HCT116 (cell line): Measurements from ENCODE around the gene FAM78B. TPM values are rescaled to one million over a fixed set of nuclear protein-coding genes. Genes with fewer than 3 reads are reported as not detected.

Experiments used
- ATAC-seq: fragments of 200-7000 bp; cut with Tn5 transposase; 2 replicates; pipeline ENCODE4 v1.9.1; 2020; ENCODE audit warnings: mild to moderate bottlenecking, moderate library complexity
- BruUV-seq: library from RNA; stranded (reverse); fragments of 400-500 nt; replicated peaks from 2 replicates; lab custom pipeline; 2021; lab: Mats Ljungman, UMichigan
- CTCF ChIA-PET: fragments of 300-600 bp; sonication (Branson Sonifier 250); formaldehyde crosslinking; loops from one replicate; lab custom pipeline; 2021; ENCODE audit warnings: antibody characterized with exemption; lab: Charles Lee
- POLR2A ChIA-PET: fragments of 300-600, 350-600 bp; sonication (Branson Sonifier 250); formaldehyde crosslinking; loops from one replicate; lab custom pipeline; 2021; ENCODE audit warnings: antibody characterized with exemption; lab: Charles Lee
- RAD21 ChIA-PET, 2 experiments: fragments of 300-600 bp; sonication (Branson Sonifier 250); formaldehyde crosslinking; loops; one replicate each; lab custom pipeline; 2023; ENCODE audit warnings: low total read pairs in 2 of 2; ENCODE audit not compliant: uncharacterized antibody in 2 of 2, unreplicated experiment in 2 of 2, low non-redundant PET in 1 of 2; lab: Charles Lee
- DNase-seq: peaks from one replicate; pipeline ENCODE4 v3.0.0-alpha.2; 2010; ENCODE audit warnings: low read depth, low spot score
- H2AFZ ChIP-seq: fragments of 200-600 bp; shearing (Covaris generic), sonication (generic); 2 replicates; pipeline ENCODE4 v1.6.1; 2017; ENCODE audit warnings: low read depth, mixed run types, mixed read lengths, antibody characterized with exemption, low read length; ENCODE audit not compliant: poor library complexity, severe bottlenecking
- H3K27ac ChIP-seq: 2 replicates; pipeline ENCODE4 v1.5.1; 2012; ENCODE audit warnings: low read depth, low read length
- H3K27me3 ChIP-seq: fragments of 200-600 bp; sonication (generic); 2 replicates; pipeline ENCODE4 v1.6.1; 2016; ENCODE audit warnings: mixed run types, low read length, mixed read lengths; ENCODE audit not compliant: insufficient read depth
- H3K36me3 ChIP-seq, 2 experiments: fragments of 200-500 bp in 1 of 2; fragments of 200-600 bp in 1 of 2; sonication (Bioruptor generic) in 1 of 2; sonication (generic) in 1 of 2; 2 replicates each; pipeline versions ENCODE4 v1.5.1 to v1.6.1; 2014 to 2016; ENCODE audit warnings: low read length in 2 of 2, inconsistent platforms in 1 of 2, mixed read lengths in 1 of 2, mixed run types in 1 of 2; ENCODE audit not compliant: insufficient read depth in 2 of 2, control insufficient read depth in 1 of 2
- H3K4me1 ChIP-seq, 2 experiments: fragments of 200-600 bp in 1 of 2; sonication (generic) in 1 of 2; 2 replicates each; pipeline versions ENCODE4 v1.5.1 to v1.6.1; 2012 to 2017; ENCODE audit warnings: low read length in 2 of 2, inconsistent platforms in 1 of 2, mild to moderate bottlenecking in 1 of 2, mixed read lengths in 1 of 2, mixed run types in 1 of 2, moderate library complexity in 1 of 2; ENCODE audit not compliant: insufficient read depth in 2 of 2, control insufficient read depth in 1 of 2
- H3K4me2 ChIP-seq: fragments of 200-600 bp; sonication (generic); 2 replicates; pipeline ENCODE4 v1.6.1; 2017; ENCODE audit warnings: mixed run types, low read length, mixed read lengths
- H3K4me3 ChIP-seq, 2 experiments: fragments of 200-600 bp in 1 of 2; sonication (generic) in 1 of 2; replicated peaks in 1 of 2; 2 replicates each; pipeline ENCODE4 v1.5.1; 2011 to 2016; ENCODE audit warnings: low read length in 2 of 2, control low read depth in 1 of 2, low read depth in 1 of 2, mild to moderate bottlenecking in 1 of 2, mixed read lengths in 1 of 2, mixed run types in 1 of 2
- H3K79me2 ChIP-seq: fragments of 200-600 bp; sonication (generic); 2 replicates; pipeline ENCODE4 v1.6.1; 2017; ENCODE audit warnings: mild to moderate bottlenecking, mixed run types, low read length, moderate library complexity, mixed read lengths; ENCODE audit not compliant: insufficient read depth
- H3K9ac ChIP-seq: fragments of 200-600 bp; sonication (generic); 2 replicates; pipeline ENCODE4 v1.6.1; 2016; ENCODE audit warnings: low read length, mixed read lengths
- H3K9me2 ChIP-seq: fragments of 200-600 bp; sonication (generic), shearing (Covaris generic); 2 replicates; pipeline ENCODE4 v1.6.1; 2017; ENCODE audit warnings: mixed run types, mild to moderate bottlenecking, moderate library complexity; ENCODE audit not compliant: insufficient read depth
- H3K9me3 ChIP-seq, 2 experiments: fragments of 200-500 bp in 1 of 2; fragments of 200-600 bp in 1 of 2; sonication (Bioruptor generic) in 1 of 2; sonication (generic) in 1 of 2; 2 replicates each; pipeline ENCODE4 v1.6.1; 2014 to 2017; ENCODE audit warnings: low read length in 2 of 2, mixed read lengths in 2 of 2, inconsistent platforms in 1 of 2, low read depth in 1 of 2, mild to moderate bottlenecking in 1 of 2, mixed run types in 1 of 2, moderate library complexity in 1 of 2; ENCODE audit not compliant: control insufficient read depth in 1 of 2, insufficient read depth in 1 of 2
- H4K20me1 ChIP-seq: fragments of 200-600 bp; sonication (generic), shearing (Covaris generic); 2 replicates; pipeline ENCODE4 v1.6.1; 2017; ENCODE audit warnings: mixed run types, mild to moderate bottlenecking, moderate library complexity; ENCODE audit not compliant: insufficient read depth
- CBX3 ChIP-seq: IDR thresholded peaks from 2 replicates; pipeline ENCODE4 v1.6.1; 2012; ENCODE audit warnings: low read depth
- CEBPB ChIP-seq: IDR thresholded peaks from 2 replicates; pipeline ENCODE4 v1.6.1; 2012; ENCODE audit warnings: low read depth
- EGR1 ChIP-seq: IDR thresholded peaks from 2 replicates; pipeline ENCODE4 v1.6.1; 2012; ENCODE audit warnings: low read depth
- ELF1 ChIP-seq: IDR thresholded peaks from 2 replicates; pipeline ENCODE4 v1.6.1; 2012; ENCODE audit warnings: low read depth, borderline replicate concordance
- EZH2 ChIP-seq: fragments of 200-600 bp; sonication (generic); IDR thresholded peaks from 2 replicates; pipeline ENCODE4 v1.6.1; 2017; ENCODE audit warnings: antibody characterized with exemption, mixed run types
- POLR2A ChIP-seq: IDR thresholded peaks from 2 replicates; pipeline ENCODE4 v1.7.0; 2011; ENCODE audit warnings: borderline replicate concordance; ENCODE audit not compliant: insufficient read depth, insufficient read length; ENCODE audit errors: extremely low read depth
- SIN3A ChIP-seq: IDR thresholded peaks from 2 replicates; pipeline ENCODE4 v1.6.1; 2012; ENCODE audit warnings: low read depth
- SP1 ChIP-seq: IDR thresholded peaks from 2 replicates; pipeline ENCODE4 v1.6.1; 2012; ENCODE audit warnings: low read depth
- TCF7L2 ChIP-seq: IDR thresholded peaks from 2 replicates; pipeline ENCODE4 v1.7.0; 2011; ENCODE audit warnings: borderline replicate concordance, inconsistent platforms; ENCODE audit not compliant: insufficient read depth, insufficient read length; ENCODE audit errors: extremely low read depth
- YY1 ChIP-seq: IDR thresholded peaks from 2 replicates; pipeline ENCODE4 v1.6.1; 2011; ENCODE audit warnings: low read length, low read depth, moderate library complexity, mild to moderate bottlenecking; ENCODE audit not compliant: insufficient replicate concordance; ENCODE audit errors: extremely low read depth
- ZFX ChIP-seq: fragments of 450-650 bp; IDR thresholded peaks from 2 replicates; pipeline ENCODE4 v1.6.1; 2017
- ZNF274 ChIP-seq: fragments of 200-500 bp; sonication (Bioruptor generic); IDR thresholded peaks from 2 replicates; pipeline ENCODE4 v1.6.1; 2014; ENCODE audit warnings: mild to moderate bottlenecking, low read depth, low read length, inconsistent platforms
- intact Hi-C: fragments of 100-400 bp; cut with micrococcal nuclease; formaldehyde crosslinking; loops from 2 replicates; pipeline ENCODE4 v1.10.0; 2022
- total RNA-seq: library from RNA; stranded (reverse); gene quantifications from one replicate; pipeline ENCODE4 v1.2.1, GENCODE V29; 2021; ENCODE audit not compliant: unreplicated experiment
- TF ChIP-seq, protein P1 (sequence below): IDR thresholded peaks from 2 replicates; pipeline ENCODE4 v1.6.1; 2012; ENCODE audit warnings: low read depth
- TF ChIP-seq, protein P2 (sequence below): IDR thresholded peaks from 2 replicates; pipeline ENCODE4 v1.6.1; 2011; ENCODE audit warnings: mild to moderate bottlenecking, low read length, moderate library complexity; ENCODE audit not compliant: insufficient replicate concordance; ENCODE audit errors: extremely low read depth
- TF ChIP-seq, protein P3 (sequence below): IDR thresholded peaks from 2 replicates; pipeline ENCODE4 v1.6.1; 2012

Gene FAM78B
- total RNA-seq, 1 experiment from 2014 or later, result 1.4 TPM

DNA sequence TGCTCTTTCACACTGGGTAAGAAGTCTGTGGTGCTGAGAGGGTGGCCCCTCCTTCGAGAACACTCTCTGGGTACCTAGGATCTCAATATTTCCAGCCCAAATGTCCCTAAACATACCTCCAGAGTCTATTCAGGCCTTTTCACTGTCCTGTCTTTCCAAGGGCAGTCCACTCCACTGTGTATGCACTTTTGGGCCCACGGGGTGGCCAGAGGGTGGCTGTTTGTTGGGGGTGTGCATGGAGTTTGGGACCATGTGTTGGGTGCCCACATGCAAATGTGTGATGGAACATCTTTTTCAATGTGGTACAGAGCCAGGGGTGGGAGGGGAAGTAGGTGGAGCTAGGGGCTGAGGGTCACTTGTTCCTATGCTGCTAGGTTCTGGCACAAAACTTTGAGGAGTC lies 87.5 kb downstream of the FAM78B start:
- Histone ChIP-seq H3K9me3 (no peaks in the 10 kb centered on the region), H3K9me2 (no peaks in the 10 kb centered on the region), H3K27me3 (0 out of 2 replicates have a peak, but pooled peaks cover 5% of the 10 kb centered on the region), H3K9ac (no peak overlapping the region), H3K4me2 (no peak overlapping the region), H4K20me1 (no peaks in the 10 kb centered on the region), H3K4me1 (no peaks in the 10 kb centered on the region), H3K36me3 (no peaks in the 10 kb centered on the region), H2AFZ (no peak overlapping the region), H3K79me2 (no peaks in the 10 kb centered on the region), H3K4me3 (no peak overlapping the region), H3K27ac (no peak overlapping the region)
- no peak for TF ChIP-seq YY1
- TF ChIP-seq, protein P1, sequence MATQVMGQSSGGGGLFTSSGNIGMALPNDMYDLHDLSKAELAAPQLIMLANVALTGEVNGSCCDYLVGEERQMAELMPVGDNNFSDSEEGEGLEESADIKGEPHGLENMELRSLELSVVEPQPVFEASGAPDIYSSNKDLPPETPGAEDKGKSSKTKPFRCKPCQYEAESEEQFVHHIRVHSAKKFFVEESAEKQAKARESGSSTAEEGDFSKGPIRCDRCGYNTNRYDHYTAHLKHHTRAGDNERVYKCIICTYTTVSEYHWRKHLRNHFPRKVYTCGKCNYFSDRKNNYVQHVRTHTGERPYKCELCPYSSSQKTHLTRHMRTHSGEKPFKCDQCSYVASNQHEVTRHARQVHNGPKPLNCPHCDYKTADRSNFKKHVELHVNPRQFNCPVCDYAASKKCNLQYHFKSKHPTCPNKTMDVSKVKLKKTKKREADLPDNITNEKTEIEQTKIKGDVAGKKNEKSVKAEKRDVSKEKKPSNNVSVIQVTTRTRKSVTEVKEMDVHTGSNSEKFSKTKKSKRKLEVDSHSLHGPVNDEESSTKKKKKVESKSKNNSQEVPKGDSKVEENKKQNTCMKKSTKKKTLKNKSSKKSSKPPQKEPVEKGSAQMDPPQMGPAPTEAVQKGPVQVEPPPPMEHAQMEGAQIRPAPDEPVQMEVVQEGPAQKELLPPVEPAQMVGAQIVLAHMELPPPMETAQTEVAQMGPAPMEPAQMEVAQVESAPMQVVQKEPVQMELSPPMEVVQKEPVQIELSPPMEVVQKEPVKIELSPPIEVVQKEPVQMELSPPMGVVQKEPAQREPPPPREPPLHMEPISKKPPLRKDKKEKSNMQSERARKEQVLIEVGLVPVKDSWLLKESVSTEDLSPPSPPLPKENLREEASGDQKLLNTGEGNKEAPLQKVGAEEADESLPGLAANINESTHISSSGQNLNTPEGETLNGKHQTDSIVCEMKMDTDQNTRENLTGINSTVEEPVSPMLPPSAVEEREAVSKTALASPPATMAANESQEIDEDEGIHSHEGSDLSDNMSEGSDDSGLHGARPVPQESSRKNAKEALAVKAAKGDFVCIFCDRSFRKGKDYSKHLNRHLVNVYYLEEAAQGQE, result no peak
- RAD21 ChIA-PET, result no interaction called here
- ATAC-seq (no peak), DNase-seq (no peak)
- BruUV-seq, result no TSS peak
- intact Hi-C loops, result no loop called here
- CTCF ChIA-PET, result no interaction called here
- POLR2A ChIA-PET, result no interaction called here

DNA sequence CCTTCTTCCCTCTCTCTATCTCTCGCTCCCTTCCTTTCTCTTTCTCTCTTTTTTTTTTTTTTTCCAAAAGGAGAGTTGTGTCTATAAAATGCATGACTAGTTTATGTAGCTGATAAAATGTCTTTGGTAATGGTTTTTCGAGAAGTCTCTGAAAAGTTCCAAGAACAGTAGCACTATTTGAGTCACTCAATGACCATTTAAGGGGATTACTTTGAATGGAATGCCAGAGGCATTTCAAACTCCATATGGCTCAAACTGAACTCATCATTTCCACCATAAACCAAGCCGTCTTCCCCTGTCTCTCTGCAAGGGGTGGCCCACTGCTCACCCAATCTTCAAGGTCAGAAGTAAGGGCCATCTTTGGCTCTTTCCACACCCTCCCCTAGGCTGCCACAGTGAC lies 93.3 kb downstream of the FAM78B start:
- Histone ChIP-seq H4K20me1 (no peaks in the 10 kb centered on the region), H3K36me3 (no peaks in the 10 kb centered on the region), H3K4me1 (no peaks in the 10 kb centered on the region), H3K9me2 (no peaks in the 10 kb centered on the region), H3K4me3 (no peak overlapping the region), H3K79me2 (no peaks in the 10 kb centered on the region), H3K27me3 (0 out of 2 replicates have a peak, but pooled peaks cover 5% of the 10 kb centered on the region), H3K9me3 (no peaks in the 10 kb centered on the region), H3K4me2 (no peak overlapping the region), H3K9ac (no peak overlapping the region), H2AFZ (no peak overlapping the region), H3K27ac (no peak overlapping the region)
- TF ChIP-seq ZFX (no peak), POLR2A (no peak), CBX3 (no peak), SP1 (no peak), EGR1 (no peak), SIN3A (no peak), TCF7L2 (no peak), ZNF274 (no peak), ELF1 (no peak), EZH2 (no peak), CEBPB (no peak)
- TF ChIP-seq, protein P2, sequence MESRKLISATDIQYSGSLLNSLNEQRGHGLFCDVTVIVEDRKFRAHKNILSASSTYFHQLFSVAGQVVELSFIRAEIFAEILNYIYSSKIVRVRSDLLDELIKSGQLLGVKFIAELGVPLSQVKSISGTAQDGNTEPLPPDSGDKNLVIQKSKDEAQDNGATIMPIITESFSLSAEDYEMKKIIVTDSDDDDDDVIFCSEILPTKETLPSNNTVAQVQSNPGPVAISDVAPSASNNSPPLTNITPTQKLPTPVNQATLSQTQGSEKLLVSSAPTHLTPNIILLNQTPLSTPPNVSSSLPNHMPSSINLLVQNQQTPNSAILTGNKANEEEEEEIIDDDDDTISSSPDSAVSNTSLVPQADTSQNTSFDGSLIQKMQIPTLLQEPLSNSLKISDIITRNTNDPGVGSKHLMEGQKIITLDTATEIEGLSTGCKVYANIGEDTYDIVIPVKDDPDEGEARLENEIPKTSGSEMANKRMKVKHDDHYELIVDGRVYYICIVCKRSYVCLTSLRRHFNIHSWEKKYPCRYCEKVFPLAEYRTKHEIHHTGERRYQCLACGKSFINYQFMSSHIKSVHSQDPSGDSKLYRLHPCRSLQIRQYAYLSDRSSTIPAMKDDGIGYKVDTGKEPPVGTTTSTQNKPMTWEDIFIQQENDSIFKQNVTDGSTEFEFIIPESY, result no peak
- TF ChIP-seq, protein P3, sequence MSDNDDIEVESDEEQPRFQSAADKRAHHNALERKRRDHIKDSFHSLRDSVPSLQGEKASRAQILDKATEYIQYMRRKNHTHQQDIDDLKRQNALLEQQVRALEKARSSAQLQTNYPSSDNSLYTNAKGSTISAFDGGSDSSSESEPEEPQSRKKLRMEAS, result no peak
- ChIA-PET RAD21 (no interaction called here), POLR2A (no interaction called here), CTCF (no interaction called here)
- DNase-seq, result no peak
- intact Hi-C loops, result no loop called here
- no TSS peak for BruUV-seq
- no peak for ATAC-seq
